Activated CD4-positive, CD25-positive, alpha-beta regulatory T cell (primary cell): Measurements from ENCODE around the gene ULK4.
"Not testable (repeated sequence)": the region's sequence is repeated elsewhere in the genome, so short reads cannot be mapped to it uniquely, and the experiment has no call there.

Experiments
- DNase-seq, 4 experiments: peaks; one replicate each; lab custom pipeline; 2025; lab: John Stamatoyannopoulos, UW

The ULK4 gene

GRCh38 chr3:41762867-41763266, 199.0 kb downstream of the ULK4 start:
- DNase-seq, result not testable (repeated sequence)

- no peak for DNase-seq
These were observed 208.3 kb downstream of the ULK4 start for GRCh38 chr3:41753651-41754050.

- DNase-seq, result no peak
These were observed 210.3 kb downstream of the ULK4 start for GRCh38 chr3:41751597-41751996.

GRCh38 chr3:41749988-41750387, 211.9 kb downstream of the ULK4 start:
- no peak for DNase-seq

- no peak for DNase-seq
These were observed 215.7 kb downstream of the ULK4 start for GRCh38 chr3:41746215-41746614.

GRCh38 chr3:41742121-41742520, 219.8 kb downstream of the ULK4 start:
- DNase-seq, result no peak

- DNase-seq, result no peak
These were observed 221.5 kb downstream of the ULK4 start for GRCh38 chr3:41740374-41740886.

GRCh38 chr3:41726891-41727290, 235.0 kb downstream of the ULK4 start:
- no peak for DNase-seq

- DNase-seq, result no peak
These were observed 244.3 kb downstream of the ULK4 start for GRCh38 chr3:41717641-41718040.

GRCh38 chr3:41716471-41716870, 245.4 kb downstream of the ULK4 start:
- DNase-seq, result no peak

- no peak for DNase-seq
These were observed 246.5 kb downstream of the ULK4 start for GRCh38 chr3:41715376-41715775.

GRCh38 chr3:41711651-41712050, 250.3 kb downstream of the ULK4 start:
- no peak for DNase-seq

GRCh38 chr3:41710646-41711388, 251.1 kb downstream of the ULK4 start:
- DNase-seq, result no peak

- not testable (repeated sequence) for DNase-seq
These were observed 252.7 kb downstream of the ULK4 start for GRCh38 chr3:41709213-41709612.

GRCh38 chr3:41708176-41708575, 253.7 kb downstream of the ULK4 start:
- DNase-seq, result no peak

GRCh38 chr3:41705893-41706292, 256.0 kb downstream of the ULK4 start:
- no peak for DNase-seq

GRCh38 chr3:41701191-41701698, 260.7 kb downstream of the ULK4 start:
- DNase-seq, result no peak

- no peak for DNase-seq
These were observed 261.7 kb downstream of the ULK4 start for GRCh38 chr3:41700155-41700554.

GRCh38 chr3:41698898-41699297, 263.0 kb downstream of the ULK4 start:
- DNase-seq, result no peak

GRCh38 chr3:41697702-41698101, 264.2 kb downstream of the ULK4 start:
- DNase-seq, result no peak

GRCh38 chr3:41695806-41696205, 266.1 kb downstream of the ULK4 start:
- DNase-seq, result not testable (repeated sequence)

GRCh38 chr3:41693799-41694198, 268.1 kb downstream of the ULK4 start:
- DNase-seq, result no peak

GRCh38 chr3:41690766-41691563, 270.9 kb downstream of the ULK4 start:
- no peak for DNase-seq
